Effector CD4-positive, alpha-beta T cell (primary cell): ENCODE data around the gene PDYN.

Experiments used
- DNase-seq: peaks from one replicate; pipeline ENCODE4 v3.0.0-alpha.2; 2020

Gene PDYN

GRCh38 chr20:1931830-1932229 lies 62.0 kb downstream of the PDYN start:
- DNase-seq, result no peak

DNA sequence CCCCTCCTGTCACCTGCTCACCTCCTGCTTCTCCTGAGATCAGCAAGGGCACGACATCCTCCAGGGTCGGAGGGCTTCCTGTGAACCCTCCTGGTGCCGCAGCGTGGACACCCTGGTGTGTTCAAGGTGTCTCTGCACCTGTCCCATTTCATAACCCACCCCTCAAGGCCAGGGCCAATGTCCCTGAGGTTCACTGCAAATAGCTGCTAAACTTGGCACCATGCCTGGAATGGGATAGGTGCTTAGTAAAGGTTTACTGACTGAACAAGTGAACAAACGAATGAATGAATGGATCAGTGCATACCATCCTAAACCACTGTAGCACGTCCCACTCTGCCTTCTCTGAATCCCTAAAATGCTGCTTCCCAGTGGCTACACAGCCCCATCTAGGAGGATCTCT lies 63.7 kb downstream of the PDYN start:
- no peak for DNase-seq

GRCh38 chr20:1929460-1929859 lies 64.4 kb downstream of the PDYN start:
- no peak for DNase-seq

DNA sequence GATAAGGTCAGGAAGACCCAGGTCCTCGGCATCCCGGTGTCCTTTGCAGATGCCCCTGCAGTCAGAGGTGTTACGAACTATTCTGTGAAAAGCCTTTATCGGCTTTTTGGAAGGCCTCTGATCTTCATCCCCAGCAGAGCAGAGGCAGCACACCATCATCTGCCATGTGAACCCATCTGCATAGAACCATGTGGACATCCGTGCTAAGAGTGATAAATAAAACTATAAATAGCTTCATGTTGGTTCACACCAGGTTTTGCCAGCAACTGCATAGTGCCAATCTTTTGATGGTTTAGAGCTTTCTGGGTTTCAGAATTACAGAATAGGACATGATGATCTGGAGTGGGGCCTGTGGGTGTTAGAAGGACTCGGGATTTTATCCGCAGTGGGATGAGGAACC lies 65.1 kb downstream of the PDYN start:
- DNase-seq, result no peak
